Glomerular visceral epithelial cell (primary cell): Measurements from ENCODE around the gene SOX2.

Experiments used
- DNase-seq: peaks from one replicate; pipeline ENCODE4 v3.0.0-alpha.2; 2016; ENCODE audit errors: extremely low spot score

The SOX2 gene

GRCh38 chr3:181722766-181723425, 11.2 kb downstream of the SOX2 start:
- no peak for DNase-seq

- no peak for DNase-seq
Measured at GRCh38 chr3:181723625-181724191, 12.0 kb downstream of the SOX2 start.

DNA sequence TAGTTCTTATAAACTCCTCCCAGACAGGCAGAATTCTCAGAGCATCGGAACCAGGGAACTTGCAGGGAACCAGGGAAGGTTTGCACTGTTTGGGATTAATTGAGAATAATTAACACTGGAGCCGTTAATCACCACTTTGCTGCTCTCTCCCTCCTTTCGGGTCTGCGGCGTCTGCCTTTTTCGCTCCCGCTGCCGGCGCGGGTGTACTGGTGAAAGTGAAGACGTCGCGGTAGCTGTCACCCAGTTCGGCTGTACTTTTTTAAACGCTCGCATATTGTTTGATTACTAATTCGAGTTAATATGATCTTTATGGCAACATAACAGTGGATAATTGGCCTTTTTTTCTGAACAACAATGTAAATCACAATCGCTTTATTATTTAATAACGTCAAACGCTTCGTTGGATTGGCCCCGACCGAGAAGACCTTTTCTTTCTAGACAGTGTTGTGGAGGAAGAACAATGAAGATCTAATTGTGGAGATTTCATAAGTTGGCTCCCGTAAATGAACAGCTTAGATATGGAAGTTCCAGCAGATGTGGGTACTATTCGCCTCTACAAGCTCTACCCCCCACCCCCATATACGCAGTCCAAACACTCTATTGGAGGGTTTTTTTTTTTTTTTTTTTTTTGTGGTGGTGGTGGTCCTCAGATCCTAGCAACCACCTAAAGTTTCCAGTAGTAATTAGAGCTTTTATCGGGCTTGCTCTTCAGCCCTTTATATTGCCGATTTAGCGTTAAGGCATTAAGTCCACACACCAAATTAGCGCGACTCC, 12.7 kb downstream of the SOX2 start:
- DNase-seq = no peak

DNA sequence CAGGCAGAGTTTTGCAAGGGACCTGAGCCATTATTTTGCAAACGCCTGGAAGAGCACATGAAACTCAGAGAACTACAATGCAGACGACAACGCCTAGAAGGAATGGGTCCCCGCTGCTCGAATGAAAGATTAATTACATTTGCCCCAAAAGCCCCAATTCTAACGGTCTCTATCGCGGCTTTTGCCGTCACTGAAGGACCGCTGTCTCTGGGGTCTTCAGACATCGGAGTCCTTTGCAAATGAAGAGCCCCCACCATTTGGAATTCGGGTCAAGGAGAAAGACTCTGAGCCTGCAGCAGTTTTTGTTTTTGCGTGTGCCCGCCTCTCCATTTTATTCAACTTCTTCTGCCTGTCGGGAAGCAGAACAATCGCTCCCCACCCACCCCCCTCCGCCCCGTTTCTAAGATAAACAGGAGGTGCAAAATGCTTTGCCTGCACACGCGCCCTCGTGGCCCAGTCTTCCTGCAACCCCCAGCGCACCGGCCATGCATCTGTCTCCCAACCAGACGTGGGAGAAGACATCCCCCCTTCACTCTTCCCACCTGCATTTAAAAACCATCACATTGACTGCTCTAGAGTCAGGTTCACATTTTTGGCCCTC, 13.5 kb downstream of the SOX2 start:
- no peak for DNase-seq

GRCh38 chr3:181725830-181726229, 14.1 kb downstream of the SOX2 start:
- no peak for DNase-seq

DNA sequence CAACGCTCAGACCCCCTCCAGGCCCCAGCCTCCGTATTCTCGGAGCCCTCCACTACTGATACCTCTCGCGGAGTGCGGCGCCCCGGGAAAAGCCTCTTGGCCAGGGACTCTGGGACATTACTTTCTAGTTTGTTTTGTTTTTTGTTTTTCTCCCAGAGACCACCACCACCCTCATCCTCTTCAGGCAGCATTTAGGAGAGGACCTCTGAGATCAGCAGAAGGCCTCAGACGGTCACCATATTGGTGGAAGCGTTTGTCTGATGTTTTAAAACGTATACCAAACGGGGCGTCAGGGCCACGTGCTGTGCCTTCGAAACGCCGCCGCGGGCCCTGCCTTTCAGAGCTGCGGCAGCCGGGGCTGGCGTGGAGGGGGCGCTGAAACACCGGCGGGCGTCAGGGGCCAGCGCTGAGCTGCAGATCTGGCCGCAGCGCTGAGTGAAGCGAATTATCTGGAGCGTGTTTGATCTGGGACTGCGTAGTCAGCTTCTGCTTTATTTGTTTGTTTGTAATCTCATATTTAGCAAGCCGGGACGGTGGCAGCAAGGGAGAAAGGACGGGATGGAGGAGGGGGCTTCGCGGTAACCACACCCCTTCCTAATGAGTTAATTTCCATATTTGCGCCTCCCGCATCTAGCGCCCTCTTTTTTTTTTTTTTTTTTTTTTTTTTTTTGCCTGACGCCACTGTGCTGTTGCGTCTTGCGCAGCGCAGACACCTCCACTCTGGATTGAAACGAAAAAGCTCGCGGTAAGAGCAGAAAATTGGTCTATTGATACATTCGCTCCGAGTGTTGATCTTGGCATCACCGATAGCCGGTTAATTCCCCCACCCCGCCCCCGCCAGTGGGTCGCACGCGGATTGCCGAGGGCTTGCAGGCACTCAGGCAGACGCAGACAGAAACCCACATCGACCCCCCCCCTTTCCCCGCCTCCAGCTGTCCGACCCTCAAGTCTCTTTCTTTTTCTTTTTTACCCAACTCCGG, 14.9 kb downstream of the SOX2 start:
- no peak for DNase-seq

DNA sequence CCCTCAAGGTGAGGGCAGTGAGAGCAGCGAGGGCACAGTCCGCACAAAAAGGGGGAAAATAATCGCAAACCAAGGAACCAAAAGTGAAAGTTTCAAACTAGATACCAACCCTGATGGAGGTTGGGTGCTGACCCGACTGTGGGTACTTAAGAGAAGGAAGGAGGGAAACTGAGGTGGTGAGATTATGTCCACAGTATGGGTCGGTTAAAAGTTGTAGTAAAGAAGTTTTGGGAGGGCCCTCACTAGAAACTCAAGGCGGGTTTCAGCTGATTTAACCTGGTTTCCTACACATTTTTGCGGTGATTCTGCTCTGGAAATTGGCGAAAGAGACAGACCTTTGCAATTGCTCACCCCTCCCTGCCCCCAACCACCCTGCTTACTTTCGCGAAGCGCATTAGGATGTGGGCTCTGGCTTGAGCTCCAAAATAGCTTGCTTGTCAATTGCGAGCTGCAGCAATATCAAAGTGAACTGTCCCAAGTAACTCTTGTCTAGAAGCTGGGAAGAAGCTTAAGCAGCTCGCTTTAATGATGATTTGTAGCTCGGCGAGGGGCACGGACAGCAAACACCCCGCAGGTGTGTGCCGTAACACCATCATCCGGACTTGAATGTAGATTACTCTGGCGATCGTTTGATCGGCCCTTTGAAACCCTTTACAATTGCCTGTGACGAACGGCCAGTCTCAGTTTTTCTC, 15.8 kb downstream of the SOX2 start:
- DNase-seq = no peak

DNA sequence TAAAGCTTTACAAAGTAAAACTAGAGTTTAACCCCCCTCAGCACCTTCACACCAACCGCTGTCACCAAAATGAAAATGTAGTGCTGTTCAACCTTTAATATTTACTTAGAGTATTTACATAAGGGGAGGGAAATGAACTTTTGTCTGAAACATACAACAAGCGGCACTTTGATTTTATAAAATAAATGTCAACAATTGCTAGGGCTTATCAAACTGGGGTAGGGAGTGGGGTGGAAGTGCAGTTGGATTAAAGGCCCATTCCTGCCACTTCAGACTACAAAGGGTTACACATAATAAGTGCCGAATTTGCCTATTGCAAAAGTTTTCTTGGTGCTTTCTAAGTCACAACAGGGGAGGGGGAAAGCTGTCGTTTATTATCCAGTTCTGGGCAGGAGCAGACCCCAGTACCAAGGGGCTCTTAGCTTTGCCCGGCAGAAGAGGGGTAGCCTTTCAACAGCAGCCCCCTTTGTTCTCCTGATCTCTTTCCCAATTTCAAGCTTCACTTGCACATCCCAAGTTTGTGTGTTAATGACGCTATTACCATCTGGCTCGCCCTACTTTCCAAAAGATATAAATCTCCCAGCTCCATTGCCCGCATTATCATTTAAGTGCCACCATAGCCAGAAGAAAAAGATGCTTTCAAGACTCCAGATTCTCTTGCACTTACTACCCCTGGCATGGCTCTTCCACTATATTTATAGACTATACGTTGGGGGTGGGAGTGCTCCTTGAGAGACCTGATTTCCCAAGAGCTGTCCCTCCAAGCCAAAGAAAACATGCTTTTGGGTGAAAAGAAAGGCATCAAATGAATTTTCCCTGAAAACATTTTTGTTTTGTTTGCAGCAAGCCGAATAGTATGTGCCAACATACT, 17.0 kb downstream of the SOX2 start:
- no peak for DNase-seq

DNA sequence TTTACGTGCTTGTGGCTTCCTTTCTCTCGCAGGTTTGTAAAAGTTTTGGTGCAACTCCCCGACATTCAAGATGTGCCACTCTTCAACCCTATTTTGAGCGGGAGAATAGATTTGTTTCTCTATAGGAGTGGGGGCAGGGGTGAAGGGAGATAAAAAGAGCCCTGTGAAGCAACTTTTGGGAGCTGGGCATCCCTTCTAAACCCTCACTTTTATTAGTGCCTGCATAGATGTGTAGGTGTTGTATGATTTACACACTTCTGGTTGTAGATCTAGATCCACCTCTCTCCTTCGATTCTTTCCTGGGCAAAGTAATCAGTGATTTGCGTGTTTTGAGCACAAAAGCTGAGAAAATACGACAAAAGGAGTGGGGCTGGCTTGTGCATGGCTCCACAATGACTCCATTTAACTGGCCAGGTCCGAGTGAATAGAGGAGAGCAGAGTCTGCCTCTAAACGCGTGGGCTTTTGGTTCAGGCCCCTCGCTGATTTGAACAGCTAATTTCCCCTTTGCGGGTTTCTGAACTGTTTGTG, 17.7 kb downstream of the SOX2 start:
- DNase-seq = no peak

GRCh38 chr3:181730316-181730715, 18.6 kb downstream of the SOX2 start:
- no peak for DNase-seq

DNA sequence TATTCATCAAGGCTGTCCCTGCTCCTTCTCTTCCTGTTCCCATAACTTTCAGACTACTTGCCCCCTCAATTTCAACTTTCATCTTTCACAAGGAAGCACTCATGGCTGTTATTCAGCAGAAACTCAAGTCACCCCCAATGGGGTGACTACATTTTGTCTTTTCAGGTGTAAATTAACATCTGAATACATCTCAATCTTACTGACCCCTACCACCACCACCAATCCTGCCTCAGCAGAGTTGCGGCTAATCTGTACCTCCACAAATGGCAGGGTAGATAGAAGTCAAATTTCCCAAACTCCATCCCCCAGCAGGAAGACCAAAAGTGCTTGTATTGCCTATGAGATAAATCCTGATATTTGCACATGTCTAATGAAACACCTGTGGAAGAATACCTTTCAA, 19.2 kb downstream of the SOX2 start:
- DNase-seq = no peak

GRCh38 chr3:181735911-181736310, 24.2 kb downstream of the SOX2 start:
- no peak for DNase-seq

DNA sequence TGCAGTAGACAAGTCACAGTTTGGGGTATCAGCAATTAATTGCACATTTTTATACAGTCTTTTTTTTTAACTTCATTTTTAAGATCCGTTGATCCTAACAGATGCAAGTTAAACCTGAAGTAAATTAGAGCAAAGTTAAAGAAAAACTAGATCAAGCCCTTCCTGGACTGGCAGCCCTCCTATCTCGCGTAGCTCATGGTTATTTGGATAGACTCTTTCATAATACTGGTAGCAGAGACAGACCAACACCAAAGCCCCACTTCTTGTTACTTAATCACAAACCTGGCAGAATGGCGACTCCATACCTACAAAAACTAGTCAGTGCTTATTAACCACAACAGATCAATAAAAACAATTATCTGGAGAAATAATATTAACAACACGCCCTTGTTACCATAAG, 26.8 kb downstream of the SOX2 start:
- DNase-seq = no peak

GRCh38 chr3:181739628-181740027, 27.9 kb downstream of the SOX2 start:
- no peak for DNase-seq

- DNase-seq = no peak
Measured at GRCh38 chr3:181741417-181741816, 29.7 kb downstream of the SOX2 start.

DNA sequence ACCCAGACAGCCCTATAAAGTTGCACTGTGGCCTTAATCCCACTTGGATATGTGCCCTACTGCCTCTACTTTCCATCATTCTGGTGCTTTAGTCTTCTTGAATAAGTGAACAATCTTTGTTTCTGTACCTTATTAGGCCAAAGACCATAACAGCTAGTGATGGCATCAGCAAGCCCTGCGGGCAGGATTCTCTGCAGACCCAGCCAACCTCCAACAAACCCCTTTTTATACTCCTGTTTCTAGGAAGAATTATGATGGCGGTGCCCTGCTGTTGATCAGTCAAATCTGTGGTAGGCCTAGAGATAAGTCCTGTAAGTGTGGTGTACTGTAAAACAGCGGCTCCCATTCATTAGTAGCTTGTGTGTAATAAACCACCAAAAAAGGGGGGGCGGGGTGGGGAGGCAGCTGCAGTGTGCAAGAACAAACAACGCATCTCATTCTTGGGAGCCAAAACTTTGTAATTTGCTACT, 40.5 kb downstream of the SOX2 start:
- no peak for DNase-seq

DNA sequence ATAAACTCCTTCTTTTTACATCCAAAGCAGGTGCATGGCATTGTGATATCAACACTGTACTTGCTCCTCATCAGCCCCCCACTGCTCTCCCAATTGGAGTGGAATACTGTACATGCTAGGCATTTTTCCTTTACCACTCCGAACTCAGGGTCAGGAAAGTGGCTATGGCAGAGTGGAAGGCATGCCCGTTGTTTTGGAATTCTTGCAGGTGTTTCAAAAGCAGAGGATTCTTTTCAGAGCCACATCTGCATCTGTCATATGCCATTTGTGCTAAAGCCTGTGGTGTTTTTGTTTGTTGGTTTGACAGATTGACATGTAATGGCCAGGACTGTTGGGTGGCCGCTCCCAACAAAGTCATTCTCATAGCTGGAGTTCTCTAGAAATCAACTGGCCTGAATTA, 41.7 kb downstream of the SOX2 start:
- no peak for DNase-seq

DNA sequence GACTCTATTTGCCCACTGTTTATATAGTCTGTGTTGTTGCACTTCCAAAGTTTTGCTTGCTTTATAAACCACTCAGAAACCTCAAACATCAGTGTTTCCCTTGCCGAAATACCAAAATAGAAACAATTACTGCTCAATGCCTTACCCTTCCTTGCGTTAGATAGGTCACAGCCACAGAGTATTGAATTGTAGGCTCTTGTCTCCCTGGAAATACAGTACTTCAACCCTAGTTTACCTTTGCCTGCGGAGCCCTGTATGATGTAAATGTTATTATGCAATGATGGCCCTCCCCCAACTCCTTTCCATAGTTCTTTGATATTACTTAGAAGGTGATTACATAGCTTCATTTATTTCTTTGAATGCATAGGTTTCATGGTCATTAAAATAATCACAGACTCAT, 44.2 kb downstream of the SOX2 start:
- no peak for DNase-seq

DNA sequence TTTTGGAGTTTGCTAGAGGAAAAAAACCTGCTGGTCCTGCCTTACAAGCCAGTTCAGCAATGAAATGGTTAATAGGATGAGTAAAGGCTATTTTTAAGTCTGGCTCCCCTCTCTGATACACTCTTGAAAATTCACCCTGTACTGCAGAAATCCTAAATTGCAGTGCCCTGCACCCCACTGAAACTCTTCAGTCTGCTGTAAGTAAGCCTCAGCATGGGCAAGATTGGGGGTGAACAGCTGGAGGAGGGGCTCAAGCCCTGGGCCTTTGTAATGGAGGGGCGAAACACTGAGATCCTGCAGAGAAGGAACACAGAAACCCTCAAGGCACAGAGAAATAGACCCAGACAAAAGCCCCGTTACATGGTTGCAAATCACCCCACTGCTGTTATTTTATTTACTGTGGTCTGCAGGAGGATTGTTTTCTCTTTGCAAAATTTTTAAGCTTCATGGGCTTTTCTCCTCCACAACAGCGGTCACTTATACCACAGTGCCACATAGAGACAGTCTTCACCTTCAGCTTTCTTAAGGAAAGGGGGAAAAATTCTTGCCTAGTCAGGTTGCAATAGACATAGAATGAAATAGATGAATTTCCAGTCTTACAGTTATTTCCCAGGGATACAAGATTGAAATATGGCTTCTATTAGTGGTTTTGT, 45.0 kb downstream of the SOX2 start:
- no peak for DNase-seq
